Tibial nerve (tissue), 4 donors: ENCODE data around the gene GNPAT. TPM values are rescaled to one million over a fixed set of nuclear protein-coding genes. Genes with fewer than 3 reads are reported as not detected.

Source experiments
- DNase-seq, 2 donors: peaks; one replicate each; pipeline ENCODE4 v3.0.0-alpha.2; 2019; ENCODE audit warnings: low spot score in 2 of 2
- H3K27ac ChIP-seq, 4 donors: fragments of 200-600 bp; sonication (generic) in 3 of 4; one replicate each; pipeline ENCODE4 v1.5.1; 2017 to 2019; ENCODE audit warnings: mild to moderate bottlenecking in 1 of 4
- H3K27me3 ChIP-seq, 2 donors: fragments of 200-600 bp; sonication (generic) in 1 of 2; one replicate each; pipeline versions ENCODE4 v1.5.1 to v1.6.0; 2017 to 2019
- H3K36me3 ChIP-seq, 3 donors: fragments of 200-600 bp; sonication (generic); one replicate each; pipeline ENCODE4 v1.5.1; 2018 to 2019
- H3K4me1 ChIP-seq, 4 donors: fragments of 200-600 bp; sonication (generic) in 3 of 4; one replicate each; pipeline ENCODE4 v1.5.1; 2017 to 2019
- H3K4me3 ChIP-seq, 4 donors: fragments of 200-600 bp; sonication (generic) in 3 of 4; one replicate each; pipeline ENCODE4 v1.5.1; 2017 to 2019; ENCODE audit warnings: mild to moderate bottlenecking in 1 of 4, moderate library complexity in 1 of 4
- H3K9me3 ChIP-seq, 4 donors: fragments of 200-600 bp; sonication (generic) in 3 of 4; one replicate each; pipeline ENCODE4 v1.5.1; 2017 to 2019
- EP300 ChIP-seq, 2 donors: sonication (generic); formaldehyde crosslinking; IDR thresholded peaks; one replicate each; pipeline ENCODE4 v1.6.1; 2017; ENCODE audit warnings: antibody characterized with exemption in 2 of 2, mild to moderate bottlenecking in 1 of 2
- POLR2A ChIP-seq, 2 donors: fragments of 450-650 bp; IDR thresholded peaks; one replicate each; pipeline ENCODE4 v1.6.1; 2017; ENCODE audit warnings: antibody characterized with exemption in 2 of 2, mild to moderate bottlenecking in 2 of 2, moderate library complexity in 2 of 2
- WGBS, 2 donors: methylation state at CpG; one replicate each; pipeline ENCODE4 v1.1.5; 2018; 5-methylcytosine and 5-hydroxymethylcytosine counted together
- total RNA-seq, 4 donors: library from RNA; depleted of rRNA; stranded (reverse); fragments of >200 nt; gene quantifications; one replicate each; pipeline ENCODE4 v1.1.0, GENCODE V29; 2016
- TF ChIP-seq, protein P1 (sequence below), 5 experiments: fragments of 200-600 bp in 3 of 5; fragments of 450-650 bp in 2 of 5; sonication (generic) in 3 of 5; IDR thresholded peaks; one replicate each; pipeline ENCODE4 v1.5.1; 2016 to 2019; ENCODE audit warnings: antibody characterized with exemption in 5 of 5, mild to moderate bottlenecking in 3 of 5, moderate library complexity in 2 of 5

Gene GNPAT
- total RNA-seq, 4 donors from 2014 or later = 21.8 to 38.2 (median 33.3) TPM

DNA sequence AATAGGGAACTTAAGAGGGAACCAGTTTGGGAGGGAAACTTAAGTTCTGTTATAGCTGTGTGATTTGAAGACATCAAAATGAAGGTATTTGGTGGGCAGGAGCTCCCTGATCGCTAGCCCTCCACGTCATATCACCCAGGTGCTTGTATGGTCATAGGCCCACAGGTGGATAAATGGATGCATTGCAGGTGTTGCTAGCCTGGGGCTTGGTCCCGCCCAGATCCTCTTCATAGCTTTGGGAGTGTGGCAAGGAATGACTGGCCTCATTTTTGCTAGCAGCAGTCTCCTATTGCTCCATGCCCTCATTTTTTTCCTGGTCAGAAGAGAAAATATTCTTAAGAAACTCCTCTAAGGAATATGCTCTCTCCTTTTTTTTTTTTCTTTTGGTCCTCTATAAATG lies 11.3 kb downstream of the GNPAT start:
- H3K9me3 ChIP-seq = no peaks in the 10 kb centered on the region
- peaks cover 0 to 71% (median 3%) of the 10 kb centered on the region in 3 donors for H3K36me3 ChIP-seq
- DNase-seq = no peak
- no peak overlapping the region for H3K4me3 ChIP-seq
- no peaks in the 10 kb centered on the region for H3K4me1 ChIP-seq
- no peak for TF ChIP-seq POLR2A (IDR thresholded peaks at IDR 0.05)
- TF ChIP-seq EP300 (IDR thresholded peaks at IDR 0.05) = no peak
- TF ChIP-seq, protein P1, sequence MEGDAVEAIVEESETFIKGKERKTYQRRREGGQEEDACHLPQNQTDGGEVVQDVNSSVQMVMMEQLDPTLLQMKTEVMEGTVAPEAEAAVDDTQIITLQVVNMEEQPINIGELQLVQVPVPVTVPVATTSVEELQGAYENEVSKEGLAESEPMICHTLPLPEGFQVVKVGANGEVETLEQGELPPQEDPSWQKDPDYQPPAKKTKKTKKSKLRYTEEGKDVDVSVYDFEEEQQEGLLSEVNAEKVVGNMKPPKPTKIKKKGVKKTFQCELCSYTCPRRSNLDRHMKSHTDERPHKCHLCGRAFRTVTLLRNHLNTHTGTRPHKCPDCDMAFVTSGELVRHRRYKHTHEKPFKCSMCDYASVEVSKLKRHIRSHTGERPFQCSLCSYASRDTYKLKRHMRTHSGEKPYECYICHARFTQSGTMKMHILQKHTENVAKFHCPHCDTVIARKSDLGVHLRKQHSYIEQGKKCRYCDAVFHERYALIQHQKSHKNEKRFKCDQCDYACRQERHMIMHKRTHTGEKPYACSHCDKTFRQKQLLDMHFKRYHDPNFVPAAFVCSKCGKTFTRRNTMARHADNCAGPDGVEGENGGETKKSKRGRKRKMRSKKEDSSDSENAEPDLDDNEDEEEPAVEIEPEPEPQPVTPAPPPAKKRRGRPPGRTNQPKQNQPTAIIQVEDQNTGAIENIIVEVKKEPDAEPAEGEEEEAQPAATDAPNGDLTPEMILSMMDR (IDR thresholded peaks at IDR 0.05) = no peak
- 95 to 96% methylated on average over 3 of the region's 3 CpGs for WGBS, 2 donors
- no peaks in the 10 kb centered on the region for H3K27me3 ChIP-seq
- no peak overlapping the region for H3K27ac ChIP-seq

- H3K4me1 ChIP-seq = no peaks in the 10 kb centered on the region
- no peaks in the 10 kb centered on the region for H3K27me3 ChIP-seq
- 93% methylated on average over 4 of the region's 4 CpGs for WGBS, 2 donors
- H3K4me3 ChIP-seq = no peak overlapping the region
- H3K9me3 ChIP-seq = no peaks in the 10 kb centered on the region
- TF ChIP-seq, protein P1 (IDR thresholded peaks at IDR 0.05) = no peak
- TF ChIP-seq EP300 (IDR thresholded peaks at IDR 0.05) = no peak
- no peak for TF ChIP-seq POLR2A (IDR thresholded peaks at IDR 0.05)
- DNase-seq = no peak
- peaks cover 0 to 94% (median 21%) of the 10 kb centered on the region in 3 donors for H3K36me3 ChIP-seq
- H3K27ac ChIP-seq = no peak overlapping the region
These were observed 19.3 kb downstream of the GNPAT start for GRCh38 chr1:231260351-231260750.

DNA sequence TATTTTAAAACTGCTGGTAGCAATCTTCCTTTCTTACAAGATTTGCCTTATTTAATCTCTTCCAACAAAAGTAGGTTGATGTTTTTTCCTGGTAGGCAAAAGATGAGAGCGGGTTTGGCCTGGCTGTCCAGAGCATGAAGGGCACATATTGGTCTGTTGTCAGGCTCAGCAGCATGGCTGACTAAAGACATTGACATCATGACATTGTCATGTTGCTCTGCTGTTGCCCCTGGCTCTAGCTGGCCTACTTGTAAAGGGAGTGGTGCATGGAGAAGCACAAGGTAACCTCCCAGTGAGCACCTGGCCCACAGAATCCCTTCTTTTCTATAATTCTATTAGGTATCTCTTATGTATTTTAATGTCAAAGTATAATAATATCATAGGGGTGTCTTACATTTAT lies 23.6 kb downstream of the GNPAT start:
- Histone ChIP-seq H3K27me3 (no peaks in the 10 kb centered on the region), H3K27ac (no peak overlapping the region), H3K9me3 (no peaks in the 10 kb centered on the region), H3K4me1 (no peaks in the 10 kb centered on the region), H3K36me3 (peaks cover 0 to 94% (median 28%) of the 10 kb centered on the region in 3 donors), H3K4me3 (no peak overlapping the region)
- TF ChIP-seq POLR2A (IDR thresholded peaks at IDR 0.05) = no peak
- TF ChIP-seq, protein P1 (IDR thresholded peaks at IDR 0.05) = no peak
- no peak for TF ChIP-seq EP300 (IDR thresholded peaks at IDR 0.05)
- no peak for DNase-seq
- WGBS, 2 donors = 85 to 100% methylated on average over 1 of the region's 1 CpG

DNA sequence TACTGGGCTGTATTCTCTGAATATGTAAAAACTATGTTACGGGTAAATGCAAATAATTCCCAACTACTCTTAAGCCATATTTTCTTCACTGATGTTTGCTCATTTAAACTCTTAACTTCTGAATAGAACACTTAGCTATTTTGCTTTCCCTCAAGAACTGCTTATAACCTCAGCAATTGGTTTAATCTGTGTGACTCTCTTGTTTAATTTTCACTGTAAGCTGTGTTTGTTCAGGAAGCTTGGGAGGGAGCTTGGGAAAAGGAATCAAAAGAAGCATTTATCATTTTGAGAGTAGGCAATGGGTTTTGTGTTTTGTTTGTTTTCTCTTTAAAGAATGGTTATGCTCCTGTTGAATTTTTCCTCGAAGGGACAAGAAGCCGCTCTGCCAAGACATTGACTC lies 24.4 kb downstream of the GNPAT start:
- TF ChIP-seq, protein P1 (IDR thresholded peaks at IDR 0.05) = no peak
- TF ChIP-seq POLR2A (IDR thresholded peaks at IDR 0.05) = no peak
- no peak for TF ChIP-seq EP300 (IDR thresholded peaks at IDR 0.05)
- no peak overlapping the region for H3K27ac ChIP-seq
- 65 to 66% methylated on average over 3 of the region's 3 CpGs for WGBS, 2 donors
- H3K4me3 ChIP-seq = no peak overlapping the region
- H3K36me3 ChIP-seq = peaks cover 0 to 96% (median 28%) of the 10 kb centered on the region in 3 donors
- H3K27me3 ChIP-seq = no peaks in the 10 kb centered on the region
- DNase-seq = no peak
- H3K4me1 ChIP-seq = no peaks in the 10 kb centered on the region
- no peaks in the 10 kb centered on the region for H3K9me3 ChIP-seq

DNA sequence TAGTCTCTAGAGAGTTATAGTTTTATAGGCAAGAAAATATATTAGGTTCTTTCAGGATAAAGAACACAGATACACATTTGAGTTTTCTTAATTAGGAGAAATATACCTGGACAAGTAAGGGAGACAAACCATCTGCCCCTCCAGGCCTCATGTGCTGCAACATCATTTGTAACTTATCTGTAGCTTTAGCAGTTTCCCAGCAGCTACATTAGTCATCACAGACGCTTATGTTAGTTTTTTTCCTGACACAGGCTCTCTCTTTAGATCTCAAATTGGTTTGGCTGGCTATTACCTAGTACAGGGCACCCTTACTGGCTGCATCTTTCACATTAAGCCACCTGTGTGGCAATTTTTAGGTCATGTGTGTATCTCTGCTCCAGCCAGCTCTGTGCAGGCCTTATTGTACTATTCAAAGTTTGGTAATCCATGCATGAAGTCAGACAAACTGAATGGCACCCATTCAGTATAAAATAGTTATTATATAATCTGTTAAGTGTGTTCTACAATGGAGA lies 25.9 kb downstream of the GNPAT start:
- TF ChIP-seq POLR2A (IDR thresholded peaks at IDR 0.05) = no peak
- no peak for TF ChIP-seq EP300 (IDR thresholded peaks at IDR 0.05)
- TF ChIP-seq, protein P1 (IDR thresholded peaks at IDR 0.05) = no peak
- H3K27me3 ChIP-seq = no peaks in the 10 kb centered on the region
- whole genome bisulfite sequencing, 2 donors = 0 to 41% methylated on average over 1 of the region's 1 CpG
- no peak for DNase-seq
- H3K27ac ChIP-seq = no peak overlapping the region
- no peak overlapping the region for H3K4me3 ChIP-seq
- no peaks in the 10 kb centered on the region for H3K9me3 ChIP-seq
- H3K36me3 ChIP-seq = peaks cover 0 to 96% (median 24%) of the 10 kb centered on the region in 3 donors
- no peaks in the 10 kb centered on the region for H3K4me1 ChIP-seq
